Omental fat pad (tissue), 4 donors: ENCODE results near the gene TTLL11. TPM values are rescaled to one million over a fixed set of nuclear protein-coding genes. Genes with fewer than 3 reads are reported as not detected.

Experiments used
- ATAC-seq: fragments of 150-250 bp; one replicate; pipeline ENCODE4 v1.9.1; 2016; ENCODE audit warnings: mild to moderate bottlenecking, moderate library complexity; ENCODE audit not compliant: low FRiP score
- DNase-seq: peaks from one replicate; pipeline ENCODE4 v3.0.0-alpha.2; 2019; ENCODE audit warnings: low spot score
- total RNA-seq, 4 donors: library from RNA; depleted of rRNA; stranded (reverse); fragments of >200 nt; gene quantifications; one replicate each; pipeline ENCODE4 v1.1.0, GENCODE V29; 2016
- TF ChIP-seq, protein P1 (sequence below), 3 donors: fragments of 450-650 bp; IDR thresholded peaks; one replicate each; pipeline ENCODE4 v1.5.1; 2016 to 2017; ENCODE audit warnings: antibody characterized with exemption in 3 of 3, mild to moderate bottlenecking in 3 of 3, moderate library complexity in 2 of 3

Gene TTLL11
- total RNA-seq, 4 donors from 2014 or later, result 7.0 to 16.0 (median 10.2) TPM

DNA sequence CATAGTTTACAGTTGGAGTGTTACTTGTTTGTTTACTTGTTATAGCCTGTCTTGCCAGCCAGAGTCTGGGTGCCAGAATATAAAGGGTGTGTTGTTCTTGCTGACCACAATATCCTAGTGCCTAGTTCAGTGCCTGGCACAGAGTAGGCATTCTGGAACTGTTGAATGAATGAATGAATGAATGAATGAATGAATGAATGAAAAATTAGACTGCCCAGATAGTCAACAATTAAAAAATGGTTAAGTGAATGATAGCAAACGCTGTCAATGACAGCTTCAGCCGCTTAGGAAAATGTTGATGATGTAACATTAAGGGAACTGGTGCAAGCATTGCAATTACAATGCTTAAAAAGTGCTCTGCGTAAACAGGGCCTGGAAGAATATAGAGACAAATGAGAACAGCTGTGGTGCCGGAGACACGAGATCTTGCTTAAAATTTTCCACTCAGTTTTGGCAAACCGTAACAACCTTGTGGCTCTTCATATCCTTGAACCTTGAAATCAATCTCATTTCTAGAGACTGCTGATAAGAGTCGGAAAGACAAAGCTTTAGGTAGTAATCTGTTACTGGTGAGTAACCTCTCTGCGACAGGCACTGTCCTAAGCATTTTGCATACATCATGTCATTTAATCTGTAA lies 4.7 kb upstream of the TTLL11 start:
- ATAC-seq, result no peak
- DNase-seq, result no peak
- TF ChIP-seq, protein P1, sequence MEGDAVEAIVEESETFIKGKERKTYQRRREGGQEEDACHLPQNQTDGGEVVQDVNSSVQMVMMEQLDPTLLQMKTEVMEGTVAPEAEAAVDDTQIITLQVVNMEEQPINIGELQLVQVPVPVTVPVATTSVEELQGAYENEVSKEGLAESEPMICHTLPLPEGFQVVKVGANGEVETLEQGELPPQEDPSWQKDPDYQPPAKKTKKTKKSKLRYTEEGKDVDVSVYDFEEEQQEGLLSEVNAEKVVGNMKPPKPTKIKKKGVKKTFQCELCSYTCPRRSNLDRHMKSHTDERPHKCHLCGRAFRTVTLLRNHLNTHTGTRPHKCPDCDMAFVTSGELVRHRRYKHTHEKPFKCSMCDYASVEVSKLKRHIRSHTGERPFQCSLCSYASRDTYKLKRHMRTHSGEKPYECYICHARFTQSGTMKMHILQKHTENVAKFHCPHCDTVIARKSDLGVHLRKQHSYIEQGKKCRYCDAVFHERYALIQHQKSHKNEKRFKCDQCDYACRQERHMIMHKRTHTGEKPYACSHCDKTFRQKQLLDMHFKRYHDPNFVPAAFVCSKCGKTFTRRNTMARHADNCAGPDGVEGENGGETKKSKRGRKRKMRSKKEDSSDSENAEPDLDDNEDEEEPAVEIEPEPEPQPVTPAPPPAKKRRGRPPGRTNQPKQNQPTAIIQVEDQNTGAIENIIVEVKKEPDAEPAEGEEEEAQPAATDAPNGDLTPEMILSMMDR (IDR thresholded peaks at IDR 0.05), result no peak

GRCh38 chr9:122096620-122097415 lies 3.7 kb upstream of the TTLL11 start:
- no peak for ATAC-seq
- no peak for DNase-seq
- TF ChIP-seq, protein P1 (IDR thresholded peaks at IDR 0.05), result no peak

GRCh38 chr9:122095010-122095767 lies 2.1 kb upstream of the TTLL11 start:
- TF ChIP-seq, protein P1 (IDR thresholded peaks at IDR 0.05), result no peak
- ATAC-seq (no peak), DNase-seq (no peak)

DNA sequence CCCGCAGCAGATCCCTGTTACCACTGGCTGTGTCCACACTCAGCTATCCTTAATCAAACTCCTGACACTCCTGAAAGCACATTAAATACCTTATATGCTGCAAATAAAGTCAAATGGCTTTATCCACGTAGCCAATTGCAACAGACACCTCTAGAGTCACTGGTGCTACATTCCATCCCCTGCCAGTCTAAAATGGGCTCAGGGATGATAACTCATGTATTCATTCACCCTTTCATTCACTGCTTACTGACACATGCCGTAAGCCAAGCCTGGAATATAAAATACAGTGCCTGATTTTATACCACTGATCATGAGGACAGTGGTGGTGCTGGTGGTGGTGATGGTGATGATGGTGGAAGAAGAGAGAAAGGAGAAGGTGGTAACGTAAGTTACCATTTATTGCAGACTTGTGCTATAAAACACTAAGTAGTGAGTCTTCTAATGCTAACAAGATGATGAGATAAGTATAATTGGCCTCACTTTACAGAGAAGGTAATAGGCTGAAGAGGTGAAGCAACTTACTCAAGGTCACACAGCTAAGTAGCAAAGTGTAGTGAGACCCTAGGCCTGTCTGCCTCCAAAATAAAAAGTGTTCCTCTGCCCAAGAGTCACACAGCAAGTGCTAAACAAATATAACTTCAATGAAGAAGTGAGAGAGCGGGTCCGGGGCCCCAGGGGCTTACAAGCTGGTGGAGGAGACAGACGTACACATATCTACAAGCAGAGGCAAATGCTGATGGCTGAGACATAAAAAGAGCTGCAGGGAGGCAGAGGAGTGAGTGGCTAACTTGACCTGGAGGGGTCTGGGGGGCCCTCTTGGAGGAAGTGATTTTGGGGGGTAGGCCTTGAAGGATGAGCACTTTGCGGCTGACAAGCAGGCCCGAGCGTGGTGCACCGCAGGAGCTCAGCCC lies 1.2 kb downstream of the TTLL11 start:
- no peak for ATAC-seq
- DNase-seq, result no peak
- TF ChIP-seq, protein P1 (IDR thresholded peaks at IDR 0.05), result no peak

GRCh38 chr9:122090981-122091380 lies 2.1 kb downstream of the TTLL11 start:
- TF ChIP-seq, protein P1 (IDR thresholded peaks at IDR 0.05), result no peak
- DNase-seq, result no peak
- ATAC-seq, result no peak

DNA sequence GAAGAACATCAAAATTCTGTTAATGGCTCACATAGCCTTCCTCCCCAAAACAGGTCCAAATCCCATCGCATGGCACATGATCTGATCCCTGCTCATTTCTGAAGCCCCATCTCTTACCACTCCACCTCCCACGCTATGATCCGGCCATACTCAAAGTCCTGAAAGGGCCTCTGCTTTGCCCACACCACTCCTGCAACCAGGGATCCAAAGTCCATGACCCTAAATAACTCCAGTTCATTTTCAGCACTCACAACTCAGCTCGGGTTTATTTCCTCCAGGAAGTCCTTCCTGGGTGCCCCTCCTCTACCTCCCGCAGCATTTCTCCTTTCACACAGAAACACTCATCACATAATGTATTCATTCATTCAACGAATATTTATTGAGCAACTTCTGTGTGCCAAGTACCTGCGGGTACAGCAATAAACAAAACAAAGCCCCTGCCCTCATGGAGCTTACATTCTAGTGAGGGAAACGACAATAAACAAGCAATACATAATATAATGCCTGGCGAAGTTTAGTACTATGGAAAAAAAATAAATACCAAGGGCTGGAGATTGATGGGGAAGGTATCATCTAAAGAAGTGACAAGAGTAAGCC lies 2.7 kb downstream of the TTLL11 start:
- ATAC-seq, result no peak
- TF ChIP-seq, protein P1 (IDR thresholded peaks at IDR 0.05), result no peak

More for the DNA sequence above, 2.7 kb downstream of the TTLL11 start:
- DNase-seq, result no peak
